NCI-H128 (cell line): ENCODE data around the gene COL19A1.
"Not testable (repeated sequence)": the region's sequence is repeated elsewhere in the genome, so short reads cannot be mapped to it uniquely, and the experiment has no call there.

Source experiments
- DNase-seq: peaks from one replicate; lab custom pipeline; 2025; ENCODE audit not compliant: unreplicated experiment; lab: John Stamatoyannopoulos, UW

The COL19A1 gene

DNA sequence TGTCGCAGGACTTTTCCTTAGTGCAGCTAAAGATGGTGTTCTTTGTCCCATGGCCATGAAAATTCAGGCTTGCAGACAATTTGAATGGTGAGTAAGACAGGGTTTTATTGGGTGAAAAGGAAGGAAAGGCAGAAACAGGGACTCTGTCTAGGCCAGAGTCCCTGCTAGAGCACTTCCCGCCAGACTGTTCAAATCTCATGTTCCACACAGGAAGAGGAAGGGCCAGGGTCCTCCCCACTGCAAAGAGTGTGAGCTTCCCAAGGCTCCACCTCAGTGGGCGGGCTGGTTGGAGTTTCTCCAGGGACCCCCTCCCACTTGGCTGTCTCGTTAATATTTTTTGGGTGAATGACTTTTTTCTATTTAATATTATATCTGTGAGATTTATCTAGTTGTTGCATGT lies 29.0 kb downstream of the COL19A1 start:
- DNase-seq: no peak

DNA sequence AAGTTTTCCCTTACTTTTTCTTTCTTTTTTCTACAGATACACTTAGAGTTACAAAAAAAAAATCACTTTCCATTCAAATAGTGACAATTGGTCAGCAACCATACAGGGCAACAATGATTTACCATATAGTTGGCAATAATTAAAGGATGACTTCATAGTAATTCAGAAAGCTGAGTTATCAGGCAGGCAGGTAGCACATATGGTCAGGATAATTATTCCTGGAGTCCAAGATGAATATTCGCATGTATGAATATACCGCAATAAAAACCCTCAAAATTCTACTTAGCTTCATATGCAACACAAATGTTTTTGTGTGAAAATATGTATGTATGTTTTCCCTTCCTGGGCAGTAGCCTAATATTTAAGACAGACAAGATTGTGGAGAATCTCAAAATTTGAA lies 34.5 kb downstream of the COL19A1 start:
- DNase-seq: no peak

GRCh38 chr6:69901361-69901760 lies 35.0 kb downstream of the COL19A1 start:
- DNase-seq: no peak

DNA sequence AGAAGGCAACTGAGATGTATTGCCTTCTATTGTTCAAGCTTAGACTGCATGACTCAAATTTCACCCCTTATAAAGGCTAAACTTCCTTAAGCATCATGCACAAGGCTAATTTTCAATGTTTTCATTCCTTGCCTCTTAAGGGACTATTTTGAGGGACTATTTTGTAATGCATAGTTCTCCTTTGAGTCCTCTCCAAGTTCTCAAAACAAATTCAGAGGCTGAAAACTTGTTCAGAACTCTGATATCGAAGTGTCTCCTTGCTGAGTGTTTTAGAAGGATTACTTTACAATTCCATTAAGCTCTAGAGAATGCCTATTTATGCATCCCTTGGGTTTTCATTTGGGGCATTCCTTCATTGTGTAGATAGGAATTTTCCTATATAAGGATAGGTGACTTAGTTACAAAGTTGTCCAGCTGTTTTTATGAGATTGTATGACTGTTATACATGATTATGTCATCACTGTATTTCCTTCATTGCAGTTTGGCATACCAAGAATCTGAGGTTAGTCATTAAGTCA lies 41.7 kb downstream of the COL19A1 start:
- no peak for DNase-seq

- no peak for DNase-seq
These were observed 47.0 kb downstream of the COL19A1 start for GRCh38 chr6:69913361-69913760.

DNA sequence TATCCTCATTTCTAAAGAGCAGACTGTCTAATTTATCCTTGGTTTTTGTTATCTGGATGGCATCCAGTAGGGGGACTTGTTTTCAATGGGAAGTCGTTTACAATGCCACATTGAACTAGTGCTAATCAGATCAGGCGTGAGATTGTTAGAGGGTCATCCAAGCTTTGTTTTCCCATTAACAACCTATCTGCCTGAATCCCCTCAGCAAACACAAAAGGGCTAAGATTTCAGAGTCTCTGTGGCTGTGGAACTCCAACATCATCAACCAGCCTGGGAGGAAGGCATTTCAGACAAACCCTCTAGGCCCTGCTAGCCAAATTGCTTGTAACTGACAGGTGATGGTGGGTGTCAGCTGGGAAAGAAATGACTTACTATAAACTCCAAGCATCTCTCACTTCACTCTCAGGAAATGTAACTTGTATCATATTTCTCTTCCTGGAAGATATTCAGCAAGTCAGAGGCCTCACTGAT lies 47.7 kb downstream of the COL19A1 start:
- DNase-seq: no peak

GRCh38 chr6:69915346-69915745 lies 49.0 kb downstream of the COL19A1 start:
- DNase-seq: no peak

DNA sequence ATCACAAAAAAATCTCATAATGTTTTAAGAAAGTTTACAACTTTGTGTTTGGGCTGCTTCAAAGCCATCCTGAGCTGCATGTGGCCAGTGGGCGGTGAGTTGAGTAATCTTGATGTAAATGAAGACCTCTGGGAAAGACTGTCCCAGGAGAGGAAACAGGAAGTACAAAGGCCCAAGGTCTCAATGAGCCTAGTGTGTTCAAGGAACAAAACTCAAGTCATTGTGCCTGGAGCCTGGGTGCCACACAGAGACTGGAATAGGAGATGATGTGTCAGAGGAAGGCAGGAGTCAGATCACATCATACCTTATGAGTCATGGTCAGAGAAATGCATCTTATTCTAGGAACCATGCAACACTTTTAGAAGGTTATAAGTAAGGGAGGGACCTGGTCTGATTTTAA lies 51.5 kb downstream of the COL19A1 start:
- DNase-seq: no peak

DNA sequence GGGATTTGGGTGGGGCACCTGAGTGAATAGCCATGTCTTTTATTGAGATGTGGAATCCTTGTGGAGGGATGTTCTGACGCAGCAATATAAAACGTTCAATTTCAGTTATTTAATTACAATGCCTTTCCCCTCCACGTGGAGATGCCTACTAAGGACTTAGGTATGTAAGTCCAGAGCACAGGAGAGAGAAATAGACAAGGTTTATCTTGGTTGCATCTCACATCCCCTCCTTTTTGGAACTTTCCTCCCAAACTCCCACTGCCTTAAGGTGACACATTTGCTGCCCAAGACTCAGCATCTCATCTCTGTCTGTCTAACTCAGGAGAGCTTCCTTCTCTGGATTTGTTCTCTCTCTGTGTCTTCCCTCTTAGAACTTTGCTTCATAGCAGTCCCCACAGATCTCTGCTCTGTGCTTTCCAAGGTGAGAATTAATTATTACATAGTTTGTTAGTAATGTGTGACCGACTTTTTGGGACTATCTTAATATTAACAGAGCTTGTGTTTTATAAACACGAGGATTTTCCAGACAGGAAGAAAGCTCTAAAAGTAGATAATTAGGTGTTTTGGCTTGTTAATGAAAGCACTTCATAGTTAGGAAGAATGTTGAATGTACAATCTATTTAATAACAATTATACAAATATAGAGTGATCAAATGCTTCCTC lies 52.6 kb downstream of the COL19A1 start:
- no peak for DNase-seq

DNA sequence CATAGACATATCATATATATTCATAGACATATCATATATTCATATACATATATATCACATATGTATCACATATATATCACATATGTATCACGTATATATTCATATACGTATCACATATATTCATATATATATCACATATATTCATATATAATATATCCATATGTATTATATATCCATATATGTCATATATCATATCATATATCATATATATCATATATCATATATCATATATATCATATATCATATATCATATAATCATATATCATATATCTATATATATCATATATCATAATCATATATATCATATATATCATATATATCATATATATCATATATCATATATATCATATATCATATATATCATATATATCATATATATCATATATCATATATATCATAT lies 54.7 kb downstream of the COL19A1 start:
- DNase-seq: not testable (repeated sequence)

GRCh38 chr6:69921611-69922010 lies 55.3 kb downstream of the COL19A1 start:
- DNase-seq: not testable (repeated sequence)

DNA sequence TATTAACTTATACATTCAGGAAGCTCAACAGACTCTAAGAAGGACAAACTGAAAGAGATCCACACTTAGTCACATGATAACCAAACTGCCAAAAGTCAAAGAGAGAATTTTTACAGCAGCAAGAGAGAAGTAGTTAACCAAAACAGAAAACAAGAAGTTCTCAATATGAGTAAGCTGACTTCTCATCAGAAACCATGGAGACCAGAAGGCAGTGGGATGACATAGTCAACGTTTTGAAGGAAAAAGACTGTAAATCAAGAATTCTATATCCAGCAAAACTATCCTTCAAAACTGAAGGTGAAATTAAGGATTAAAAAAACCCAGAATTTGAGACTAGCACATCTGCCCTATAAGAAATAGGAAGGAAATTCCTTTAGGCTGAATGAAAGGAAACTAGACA lies 60.4 kb downstream of the COL19A1 start:
- no peak for DNase-seq

GRCh38 chr6:69933239-69933638 lies 66.9 kb downstream of the COL19A1 start:
- no peak for DNase-seq

- no peak for DNase-seq
These were observed 68.7 kb downstream of the COL19A1 start for GRCh38 chr6:69935079-69935478.

GRCh38 chr6:69936674-69937363 lies 70.5 kb downstream of the COL19A1 start:
- DNase-seq: no peak

- DNase-seq: no peak
These were observed 71.2 kb downstream of the COL19A1 start for GRCh38 chr6:69937402-69938136.

GRCh38 chr6:69942485-69942884 lies 76.1 kb downstream of the COL19A1 start:
- DNase-seq: no peak

DNA sequence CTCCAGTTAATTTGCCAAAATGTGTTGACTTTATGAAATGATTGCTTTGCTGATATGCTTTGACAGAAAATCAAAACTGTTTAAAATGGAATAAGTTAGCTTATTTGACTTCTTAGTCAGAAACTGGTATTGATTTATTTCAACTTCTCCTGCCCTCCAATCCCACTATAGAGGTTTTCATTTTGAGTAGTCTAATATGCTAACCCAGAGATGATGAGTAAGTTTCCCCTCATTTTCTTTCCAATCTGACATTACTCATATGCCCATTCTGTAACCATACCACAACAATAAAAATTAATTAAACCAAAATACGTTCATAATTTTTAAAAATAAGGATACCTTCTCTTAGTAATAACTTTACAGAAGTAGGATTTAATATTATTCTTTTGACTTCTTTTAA lies 78.8 kb downstream of the COL19A1 start:
- no peak for DNase-seq

DNA sequence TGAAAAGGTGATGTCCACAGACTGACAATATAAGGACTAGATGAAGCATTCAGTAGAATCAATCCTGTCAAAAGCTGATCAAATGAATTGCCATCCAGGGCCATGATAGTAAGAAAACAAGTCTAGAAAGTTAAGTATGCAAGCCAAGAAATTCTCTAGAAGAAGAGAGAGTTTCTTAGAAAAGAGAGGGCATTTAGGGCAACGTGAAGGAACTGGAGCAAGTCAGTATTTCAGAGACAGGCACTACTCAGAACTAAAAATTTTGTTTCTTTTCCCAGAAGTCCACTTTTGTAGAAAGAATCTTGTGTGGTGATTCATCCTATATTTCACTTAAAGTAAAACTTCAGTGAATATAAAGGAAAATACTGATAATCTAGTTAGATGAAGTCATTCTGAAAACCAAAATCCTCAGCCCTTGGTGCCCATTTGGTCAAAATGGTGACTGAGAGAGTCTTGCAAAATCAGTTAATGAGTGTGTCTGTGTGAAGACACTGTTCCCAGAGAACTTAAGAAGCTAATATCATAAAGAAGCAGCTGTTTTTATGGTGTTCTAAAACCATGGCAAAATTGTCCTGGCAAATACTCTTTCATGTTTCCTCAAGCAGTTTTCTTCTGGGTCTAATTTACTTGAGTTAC lies 82.2 kb downstream of the COL19A1 start:
- DNase-seq: no peak

GRCh38 chr6:69953491-69953890 lies 87.1 kb downstream of the COL19A1 start:
- no peak for DNase-seq

- no peak for DNase-seq
These were observed 88.4 kb downstream of the COL19A1 start for GRCh38 chr6:69954733-69955132.
